Keratinocyte (primary cell): ENCODE results near the gene SERPINB1. TPM values are rescaled to one million over a fixed set of nuclear protein-coding genes. Genes with fewer than 3 reads are reported as not detected.

Experiments
- DNase-seq: peaks from one replicate; pipeline ENCODE4 v3.0.0-alpha.2; 2011; ENCODE audit warnings: low read depth, missing footprints, low spot score
- FAIRE-seq: peaks from 2 replicates; lab custom pipeline; 2011; peaks lifted over from hg19 to GRCh38; lab: Jason Lieb, UNC
- H2AFZ ChIP-seq: 2 replicates; pipeline ENCODE4 v1.6.0; 2012; ENCODE audit warnings: low read length, control low read depth, inconsistent platforms; ENCODE audit not compliant: control insufficient read depth
- H3K27ac ChIP-seq: 2 replicates; pipeline ENCODE4 v1.5.1; 2011; ENCODE audit warnings: low read length; ENCODE audit not compliant: control insufficient read depth, insufficient read depth
- H3K27me3 ChIP-seq: 3 replicates; pipeline ENCODE4 v1.6.0; 2011; ENCODE audit warnings: low read length; ENCODE audit not compliant: control insufficient read depth, insufficient read depth; ENCODE audit errors: extremely low read depth
- H3K36me3 ChIP-seq, 2 experiments: 2 replicates in 1 of 2; 3 replicates in 1 of 2; pipeline ENCODE4 v1.5.1; 2011; ENCODE audit warnings: low read length in 2 of 2, mild to moderate bottlenecking in 1 of 2; ENCODE audit not compliant: control insufficient read depth in 2 of 2, insufficient read depth in 2 of 2; ENCODE audit errors: extremely low read depth in 1 of 2
- H3K4me1 ChIP-seq: 3 replicates; pipeline ENCODE4 v1.5.1; 2011; ENCODE audit warnings: low read length; ENCODE audit not compliant: control insufficient read depth, insufficient read depth; ENCODE audit errors: extremely low read depth
- H3K4me2 ChIP-seq: 3 replicates; pipeline ENCODE4 v1.6.0; 2011; ENCODE audit warnings: low read depth, low read length; ENCODE audit not compliant: control insufficient read depth, insufficient read depth; ENCODE audit errors: extremely low read depth
- H3K4me3 ChIP-seq, 3 experiments: fragments of 200-600 bp in 1 of 3; sonication (generic) in 1 of 3; 2 replicates in 2 of 3; 3 replicates in 1 of 3; pipeline ENCODE4 v1.5.1; 2011 to 2016; ENCODE audit warnings: low read length in 3 of 3, mild to moderate bottlenecking in 3 of 3, control low read depth in 2 of 3, inconsistent platforms in 1 of 3, low read depth in 1 of 3, mixed read lengths in 1 of 3, mixed run types in 1 of 3, moderate library complexity in 1 of 3; ENCODE audit not compliant: control insufficient read depth in 2 of 3, insufficient read depth in 2 of 3; ENCODE audit errors: extremely low read depth in 1 of 3
- H3K79me2 ChIP-seq: 2 replicates; pipeline ENCODE4 v1.6.0; 2012; ENCODE audit warnings: low read length; ENCODE audit not compliant: control insufficient read depth, insufficient read depth
- H3K9ac ChIP-seq: 3 replicates; pipeline ENCODE4 v1.6.0; 2011; ENCODE audit warnings: low read length; ENCODE audit not compliant: control insufficient read depth, insufficient read depth; ENCODE audit errors: extremely low read depth
- H3K9me1 ChIP-seq: 3 replicates; pipeline ENCODE4 v1.6.0; 2011; ENCODE audit warnings: low read length; ENCODE audit not compliant: control insufficient read depth, insufficient read depth; ENCODE audit errors: extremely low read depth
- H3K9me3 ChIP-seq: 2 replicates; pipeline ENCODE4 v1.5.1; 2012; ENCODE audit warnings: low read depth, low read length; ENCODE audit not compliant: control insufficient read depth
- H4K20me1 ChIP-seq: 3 replicates; pipeline ENCODE4 v1.6.0; 2011; ENCODE audit warnings: low read length; ENCODE audit not compliant: control insufficient read depth, insufficient read depth; ENCODE audit errors: extremely low read depth
- CTCF ChIP-seq, 3 experiments: IDR thresholded peaks in 1 of 3; conservative IDR thresholded peaks in 1 of 3; optimal IDR thresholded peaks in 1 of 3; 2 replicates in 2 of 3; 3 replicates in 1 of 3; pipeline versions ENCODE3 to v1.5.1; 2011; ENCODE audit warnings: low read length in 3 of 3, mild to moderate bottlenecking in 3 of 3, moderate library complexity in 2 of 3, control low read depth in 1 of 3, inconsistent platforms in 1 of 3; ENCODE audit not compliant: insufficient read depth in 2 of 3; ENCODE audit errors: extremely low read depth in 1 of 3
- EZH2 ChIP-seq: IDR thresholded peaks from one replicate; pipeline ENCODE4 v1.6.1; 2012; ENCODE audit warnings: inconsistent platforms, mild to moderate bottlenecking, low read length, moderate library complexity
- dilution Hi-C: fragments of 300-500 bp; cut with MboI; formaldehyde crosslinking; loops from one replicate; pipeline ENCODE4 v1.7.0; 2020; ENCODE audit warnings: low sequenced_read_pairs; ENCODE audit not compliant: extremely low pct_ligation_motif_present
- polyA plus RNA-seq, 5 experiments: library from polyadenylated mRNA; depleted of rRNA in 3 of 5; stranded (reverse) in 3 of 5; stranded (forward) in 1 of 5; unstranded in 1 of 5; fragments of >200 nt; gene quantifications; 1 replicate in 1 of 5; 2 replicates in 3 of 5; 3 replicates in 1 of 5; pipeline versions ENCODE4 v1.2.1 to v1.2.3, GENCODE V29; 2011 to 2012; ENCODE audit warnings: missing spikeins in 2 of 5, low read depth in 1 of 5, low replicate concordance in 1 of 5

SERPINB1 gene
- polyA plus RNA-seq, 1 donor (not counting 4 experiments of a cell fraction or from before 2014, with no cell fraction given) = 71.9 TPM

- Histone ChIP-seq H3K79me2 (no peaks in the 10 kb centered on the region), H3K4me3 (no peak overlapping the region), H3K9ac (no peak overlapping the region), H3K36me3 (no peaks in the 10 kb centered on the region), H3K27me3 (no peaks in the 10 kb centered on the region), H2AFZ (no peak overlapping the region), H3K27ac (no peak overlapping the region), H3K9me3 (no peaks in the 10 kb centered on the region), H3K4me1 (peaks cover 7% of the 10 kb centered on the region), H3K9me1 (no peaks in the 10 kb centered on the region), H4K20me1 (no peaks in the 10 kb centered on the region), H3K4me2 (no peak overlapping the region)
- DNase-seq (no peak), FAIRE-seq (no peak)
- dilution Hi-C loops = no loop called here
- TF ChIP-seq EZH2 (no peak), CTCF (optimal IDR thresholded peaks at IDR 0.05 in 1 of 3, IDR thresholded peaks at IDR 0.05 in 1 of 3, conservative IDR thresholded peaks at IDR 0.05 in 1 of 3; ENCODE audit: extremely low read depth in 1 of 3, insufficient read depth in 2 of 3, low read length in 3 of 3) (no peak)
These were observed 14.5 kb downstream of the SERPINB1 start for GRCh38 chr6:2827142-2827541.

GRCh38 chr6:2826131-2826530 lies 15.5 kb downstream of the SERPINB1 start:
- H2AFZ ChIP-seq = no peak overlapping the region
- no peak overlapping the region for H3K9ac ChIP-seq
- H3K27ac ChIP-seq = no peak overlapping the region
- H3K4me3 ChIP-seq = no peak overlapping the region
- H4K20me1 ChIP-seq = no peaks in the 10 kb centered on the region
- H3K27me3 ChIP-seq = no peaks in the 10 kb centered on the region
- dilution Hi-C loops = no loop called here
- H3K79me2 ChIP-seq = no peaks in the 10 kb centered on the region
- H3K9me3 ChIP-seq = no peaks in the 10 kb centered on the region
- H3K4me2 ChIP-seq = no peak overlapping the region
- FAIRE-seq (no peak), DNase-seq (no peak)
- H3K4me1 ChIP-seq = peaks cover 7% of the 10 kb centered on the region
- no peak for TF ChIP-seq EZH2
- no peak for TF ChIP-seq CTCF (optimal IDR thresholded peaks at IDR 0.05 in 1 of 3, IDR thresholded peaks at IDR 0.05 in 1 of 3, conservative IDR thresholded peaks at IDR 0.05 in 1 of 3; ENCODE audit: extremely low read depth in 1 of 3, insufficient read depth in 2 of 3, low read length in 3 of 3)
- no peaks in the 10 kb centered on the region for H3K36me3 ChIP-seq
- no peaks in the 10 kb centered on the region for H3K9me1 ChIP-seq
